GM19035 (cell line): ENCODE measurements around the gene IL12RB1.
A peak's percentile ranks its signal among the peaks of the same experiment; 100 is the strongest.
"Not testable (repeated sequence)": the region's sequence is repeated elsewhere in the genome, so short reads cannot be mapped to it uniquely, and the experiment has no call there.

ENCODE experiments used
- ATAC-seq: cut with Tn5 transposase; IDR thresholded peaks from one replicate; pipeline ENCODE4 v1.9.1; 2021; ENCODE audit not compliant: unreplicated experiment

IL12RB1 gene

DNA sequence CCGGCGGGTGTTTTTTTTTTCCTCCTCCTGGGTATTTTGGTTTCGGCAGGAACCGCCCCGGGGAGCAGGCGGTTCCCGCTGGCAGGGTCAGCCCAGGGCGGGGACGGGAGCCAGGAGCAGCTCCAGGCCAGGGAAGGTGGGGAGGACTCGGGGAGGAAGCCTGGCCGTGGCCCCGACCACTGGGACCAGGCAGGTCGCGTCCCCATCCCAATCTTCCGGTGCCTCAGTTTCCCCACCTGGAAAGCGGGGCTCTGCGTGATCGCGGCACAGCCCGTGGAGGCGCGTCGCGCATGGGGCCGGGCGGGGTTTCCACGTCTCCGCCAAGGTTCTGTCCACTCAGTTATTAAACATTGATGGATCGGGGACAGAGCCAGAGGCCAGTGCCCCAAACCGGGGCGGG lies 34.8 kb downstream of the IL12RB1 start:
- no peak for ATAC-seq

DNA sequence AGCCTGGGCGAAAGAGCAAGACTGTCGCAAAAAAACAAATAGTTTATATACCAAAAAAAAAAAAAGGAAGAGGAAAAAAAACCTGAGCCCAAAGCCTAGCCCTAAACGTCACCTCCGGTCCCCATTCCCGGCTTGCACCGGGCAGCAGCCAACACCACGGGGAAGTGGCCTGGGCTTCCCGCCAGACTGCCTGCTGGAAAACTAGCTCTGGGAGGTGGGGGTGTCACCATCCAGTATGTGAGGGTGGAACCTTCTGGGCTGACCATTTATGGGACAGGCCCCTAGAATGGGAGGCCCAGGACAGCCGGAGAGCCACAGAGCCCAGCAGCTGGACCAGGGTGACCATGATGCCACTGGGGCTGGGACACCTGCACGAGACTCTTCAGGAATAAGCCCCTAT lies 37.3 kb downstream of the IL12RB1 start:
- no peak for ATAC-seq

DNA sequence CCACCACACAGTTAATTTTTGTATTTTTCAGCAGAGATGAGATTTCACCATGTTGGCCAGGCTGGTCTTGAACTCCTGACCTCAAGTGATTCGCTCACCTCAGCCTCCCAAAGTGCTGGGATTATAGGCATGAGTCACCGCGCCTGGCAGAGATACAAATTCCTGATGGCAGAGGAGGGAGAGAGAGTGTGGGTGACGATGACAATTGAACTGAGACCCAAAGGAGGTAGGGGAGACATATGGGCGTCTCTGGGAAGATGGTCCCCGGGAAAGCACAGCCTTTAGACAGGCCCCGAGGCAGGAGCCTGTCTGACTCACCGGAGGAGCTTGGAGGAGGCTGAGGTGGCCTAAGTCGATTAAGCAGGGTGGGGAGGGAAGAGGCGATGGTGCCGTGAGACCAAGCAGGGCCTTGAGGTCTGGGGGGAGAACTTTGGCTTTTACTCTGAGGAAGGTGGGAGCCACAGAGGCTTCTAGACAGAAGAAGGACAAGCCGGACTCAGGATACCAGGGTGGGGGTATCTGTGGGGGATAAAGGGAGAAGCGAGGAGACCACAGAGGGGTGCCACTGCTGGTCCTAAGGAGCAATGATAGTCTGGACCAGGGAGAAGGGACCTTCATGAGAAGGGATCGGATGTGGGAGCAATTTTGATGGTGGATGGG lies 40.5 kb downstream of the IL12RB1 start:
- ATAC-seq = no peak

DNA sequence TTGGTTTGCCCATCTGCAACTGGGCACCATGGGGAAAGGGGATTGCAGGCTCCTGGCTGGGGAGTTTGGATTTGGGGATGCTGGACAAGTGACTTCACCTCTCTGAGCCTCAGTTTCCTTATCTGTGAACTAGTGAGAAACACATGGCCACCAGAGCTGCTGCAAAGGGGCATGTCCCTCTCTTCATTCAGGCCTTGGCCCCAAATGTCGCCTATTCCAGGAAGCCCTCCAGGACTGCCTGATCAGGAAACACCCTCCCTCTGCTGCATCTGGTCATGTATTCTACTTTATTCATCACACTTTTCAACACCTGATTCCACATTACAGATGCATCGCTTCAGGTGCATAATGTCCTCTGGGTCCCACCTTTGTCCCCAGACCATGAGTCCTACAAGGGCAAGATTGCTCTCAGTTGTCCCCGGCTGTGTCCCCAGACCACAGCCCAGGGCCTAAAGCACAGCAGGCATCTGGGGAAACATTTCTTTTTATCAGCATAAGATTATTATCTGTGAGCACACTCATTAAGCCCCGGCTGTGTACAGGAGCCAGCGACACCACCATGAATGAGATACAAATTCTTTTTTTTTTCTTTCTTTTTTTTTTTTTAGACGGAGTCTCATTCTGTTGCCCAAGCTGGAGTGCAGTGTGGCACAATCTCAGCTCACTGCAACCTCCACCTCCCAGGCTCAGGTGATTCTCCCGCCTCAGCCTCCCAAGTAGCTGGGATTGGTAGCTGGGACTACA lies 41.3 kb downstream of the IL12RB1 start:
- ATAC-seq = no peak

DNA sequence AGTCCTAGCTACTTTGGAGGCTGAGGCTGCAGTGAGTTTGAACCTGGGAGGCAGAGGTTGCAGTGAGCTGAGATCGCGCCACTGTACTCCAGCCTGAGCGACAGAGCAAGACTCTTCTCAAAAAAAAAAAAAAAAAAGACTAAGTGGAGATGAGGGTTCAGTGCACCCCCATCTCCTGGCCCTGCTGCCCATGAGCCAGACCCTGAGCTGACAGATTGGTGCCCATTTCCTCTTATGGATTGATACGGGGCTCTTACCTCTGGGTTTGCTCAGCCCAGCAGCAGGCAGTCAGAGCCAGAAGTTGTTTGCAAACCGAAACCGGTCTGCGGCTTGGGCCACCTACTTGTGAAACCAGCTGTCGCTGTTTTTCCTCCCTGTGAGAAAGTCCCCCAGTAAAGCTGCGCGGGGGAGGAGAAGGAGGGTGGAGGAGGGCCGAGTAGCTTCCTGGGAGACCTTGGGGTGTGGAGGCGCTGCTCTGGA lies 41.9 kb downstream of the IL12RB1 start:
- peak; percentile 96 for ATAC-seq

DNA sequence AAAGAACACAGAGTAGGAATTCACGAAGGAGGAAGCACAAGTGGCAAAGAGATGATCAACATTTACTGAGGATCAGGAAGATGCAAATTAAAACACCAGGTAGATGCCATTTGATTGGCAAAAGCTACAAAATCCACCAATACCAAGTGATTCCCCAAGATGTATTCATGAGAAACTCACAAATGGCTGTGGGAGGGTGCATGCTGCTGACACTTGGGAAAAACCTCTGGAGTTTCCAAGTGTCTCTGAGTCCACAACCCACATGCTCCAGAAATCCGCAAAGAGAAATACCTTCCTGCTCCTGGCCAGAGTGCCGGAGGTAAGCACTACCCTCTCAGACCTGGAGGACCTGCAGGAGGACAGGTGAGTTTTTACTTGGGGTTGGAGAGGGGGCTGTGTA lies 43.1 kb downstream of the IL12RB1 start:
- ATAC-seq = no peak

DNA sequence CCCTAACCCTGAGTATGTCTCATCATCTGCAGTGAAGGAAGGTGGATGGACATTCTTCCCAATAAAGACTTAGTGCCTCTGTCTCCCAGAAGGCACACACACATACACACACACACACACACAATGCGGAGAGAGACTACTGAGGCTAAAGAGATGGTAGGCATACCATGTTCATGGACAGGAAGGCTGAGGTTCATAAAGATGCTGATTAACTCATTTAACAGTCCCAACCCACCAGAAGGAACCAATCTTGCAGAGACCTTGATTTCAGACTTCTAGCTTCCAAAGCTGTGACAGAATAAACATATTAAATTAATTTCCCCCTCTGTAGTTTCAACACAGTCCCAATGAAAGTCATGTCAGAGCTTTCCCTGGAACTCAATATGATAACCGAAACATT lies 45.7 kb downstream of the IL12RB1 start:
- ATAC-seq = no peak

DNA sequence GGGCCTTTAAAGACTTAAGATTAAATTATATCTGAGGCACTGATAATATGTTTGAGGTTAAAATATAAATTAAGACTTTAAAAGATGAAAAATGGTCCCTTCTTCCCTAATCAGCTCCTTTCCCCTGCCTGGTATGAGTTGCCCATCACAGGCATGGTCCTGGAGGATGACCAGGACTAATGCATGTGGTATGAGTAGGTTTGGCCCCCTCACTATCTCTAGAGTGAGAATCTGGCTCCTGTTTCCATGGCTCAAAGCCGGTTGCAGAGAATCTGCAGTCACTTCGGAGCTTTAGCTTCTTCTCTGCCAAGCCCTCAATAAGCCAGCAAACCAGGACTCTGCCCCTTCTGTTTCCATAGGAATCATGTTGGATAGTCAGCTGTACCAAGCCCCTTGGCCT lies 54.6 kb downstream of the IL12RB1 start:
- not testable (repeated sequence) for ATAC-seq

DNA sequence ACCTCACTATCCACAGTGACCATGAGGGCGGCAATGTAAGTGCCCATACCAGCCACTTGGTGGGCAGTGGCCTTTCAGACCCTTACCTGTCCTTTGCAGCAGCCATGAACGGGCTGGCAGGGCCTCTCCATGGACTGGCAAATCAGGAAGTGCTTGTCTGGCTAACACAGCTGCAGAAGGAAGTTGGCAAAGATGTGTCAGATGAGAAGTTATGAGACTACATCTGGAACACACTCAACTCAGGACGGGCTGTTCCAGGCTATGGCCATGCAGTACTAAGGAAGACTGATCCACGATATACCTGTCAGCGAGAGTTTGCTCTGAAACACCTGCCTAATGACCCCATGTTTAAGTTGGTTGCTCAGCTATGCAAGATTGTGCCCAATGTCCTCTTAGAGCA lies 55.3 kb downstream of the IL12RB1 start:
- not testable (repeated sequence) for ATAC-seq

DNA sequence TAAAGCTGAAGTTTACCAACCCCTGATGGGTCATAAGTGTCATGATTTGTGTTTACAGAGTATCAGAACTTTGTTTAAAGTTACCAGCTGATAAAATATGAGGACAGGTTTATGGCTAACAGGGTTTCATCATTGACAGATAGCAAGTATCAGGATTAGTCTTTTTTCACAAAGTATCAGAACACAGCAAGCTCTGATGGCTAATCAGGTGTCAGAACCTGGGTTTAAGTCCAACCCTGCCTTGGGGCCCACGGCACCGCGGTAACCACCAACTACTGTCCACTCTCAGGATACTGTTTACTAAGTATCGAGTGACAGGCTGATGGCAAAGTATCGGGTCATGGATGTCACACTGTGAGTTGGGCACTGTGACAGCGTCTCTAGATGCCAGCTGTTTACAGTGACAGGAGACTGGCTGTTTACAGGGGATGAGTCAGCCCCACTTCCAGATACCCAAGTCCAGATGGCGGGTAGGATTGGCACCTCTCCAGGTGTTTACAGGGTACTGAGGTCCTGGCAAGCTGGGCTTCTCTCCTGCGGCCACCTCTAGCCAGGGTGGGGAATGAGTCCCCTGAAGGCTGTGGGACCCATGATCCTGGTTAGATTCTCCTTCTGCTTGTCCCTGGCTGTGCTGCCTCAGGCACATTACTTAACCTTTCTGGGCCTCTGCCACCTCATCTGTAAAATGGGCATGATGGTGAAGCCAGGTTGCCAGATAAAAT lies 57.0 kb downstream of the IL12RB1 start:
- no peak for ATAC-seq

DNA sequence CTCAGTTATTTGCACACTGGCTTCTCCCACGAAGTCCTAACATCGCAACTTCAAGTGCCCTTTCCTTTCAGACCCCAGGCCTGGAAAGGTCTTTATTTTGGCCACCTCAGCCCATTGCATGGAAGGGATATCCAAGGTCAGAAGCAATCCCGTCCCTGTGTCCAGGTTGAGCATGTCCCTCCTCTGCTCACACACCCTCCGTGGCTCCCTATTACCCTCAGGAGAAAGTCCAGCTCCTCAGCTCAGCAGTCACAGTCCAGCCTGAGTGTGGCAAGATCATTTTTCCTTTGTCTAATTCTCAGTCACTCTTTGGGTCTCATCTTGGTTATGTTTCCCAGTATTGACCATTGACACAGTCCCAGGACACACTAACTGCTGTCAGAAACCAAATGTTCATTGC lies 59.6 kb downstream of the IL12RB1 start:
- no peak for ATAC-seq

DNA sequence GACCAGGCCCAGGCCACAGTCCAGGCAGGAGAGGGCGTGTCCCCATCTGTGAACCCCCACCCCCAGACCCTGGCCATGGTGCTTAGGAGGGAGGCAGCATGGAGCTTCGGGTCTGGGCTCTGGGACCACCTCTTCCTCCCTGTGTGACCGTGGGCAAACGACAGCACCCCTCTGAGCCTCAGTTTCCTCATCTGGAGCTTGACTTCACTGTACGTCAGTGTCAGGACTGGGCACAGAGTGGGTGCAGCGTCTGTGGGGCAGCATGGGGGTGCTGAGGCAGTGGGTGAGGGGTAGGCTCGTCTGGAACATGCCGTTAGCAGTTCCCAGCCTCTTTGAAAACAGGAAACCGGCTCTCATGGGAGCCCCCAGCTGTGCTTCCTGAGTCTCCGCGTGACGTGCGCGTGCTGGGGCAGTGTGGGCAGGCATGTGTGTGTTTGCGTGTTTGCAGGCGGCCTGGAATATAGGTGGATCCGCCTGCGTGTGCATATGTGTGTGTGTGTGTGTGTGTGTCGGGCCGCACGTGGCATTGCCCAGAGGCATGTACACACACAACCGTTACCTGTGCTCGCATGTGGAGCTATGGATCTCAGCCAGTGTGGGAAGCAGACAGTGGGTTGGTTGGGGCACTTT lies 63.0 kb downstream of the IL12RB1 start:
- ATAC-seq = no peak

DNA sequence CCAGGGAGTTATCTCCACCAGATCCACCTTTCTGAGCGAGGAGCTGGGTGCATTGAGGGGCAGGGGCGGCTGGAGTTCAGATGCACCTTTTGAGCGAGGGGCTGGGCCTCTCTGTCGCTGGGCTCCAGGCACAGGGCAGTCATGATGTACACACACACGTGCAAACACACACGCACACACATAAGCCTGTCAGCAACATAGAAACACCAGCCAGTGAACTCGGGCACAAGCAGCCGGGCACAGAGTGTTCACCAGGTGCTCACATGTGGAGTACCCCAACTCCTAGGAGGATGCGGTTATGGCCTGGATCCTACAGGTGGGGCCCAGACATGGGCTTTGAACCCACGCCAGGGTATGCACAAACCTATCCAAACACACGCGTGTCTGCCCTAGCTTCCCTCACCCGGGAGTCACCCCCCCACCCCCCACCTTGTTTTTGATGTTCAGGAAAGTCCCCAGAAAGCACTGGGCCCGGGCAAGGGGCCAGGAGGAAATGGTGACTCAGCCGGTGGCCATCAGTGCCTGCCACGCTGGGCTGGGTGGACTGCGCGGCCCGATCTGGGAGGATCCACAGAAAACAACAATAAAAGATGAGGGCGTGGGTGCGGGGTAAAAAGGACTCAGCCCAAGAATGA lies 65.5 kb downstream of the IL12RB1 start:
- no peak for ATAC-seq

DNA sequence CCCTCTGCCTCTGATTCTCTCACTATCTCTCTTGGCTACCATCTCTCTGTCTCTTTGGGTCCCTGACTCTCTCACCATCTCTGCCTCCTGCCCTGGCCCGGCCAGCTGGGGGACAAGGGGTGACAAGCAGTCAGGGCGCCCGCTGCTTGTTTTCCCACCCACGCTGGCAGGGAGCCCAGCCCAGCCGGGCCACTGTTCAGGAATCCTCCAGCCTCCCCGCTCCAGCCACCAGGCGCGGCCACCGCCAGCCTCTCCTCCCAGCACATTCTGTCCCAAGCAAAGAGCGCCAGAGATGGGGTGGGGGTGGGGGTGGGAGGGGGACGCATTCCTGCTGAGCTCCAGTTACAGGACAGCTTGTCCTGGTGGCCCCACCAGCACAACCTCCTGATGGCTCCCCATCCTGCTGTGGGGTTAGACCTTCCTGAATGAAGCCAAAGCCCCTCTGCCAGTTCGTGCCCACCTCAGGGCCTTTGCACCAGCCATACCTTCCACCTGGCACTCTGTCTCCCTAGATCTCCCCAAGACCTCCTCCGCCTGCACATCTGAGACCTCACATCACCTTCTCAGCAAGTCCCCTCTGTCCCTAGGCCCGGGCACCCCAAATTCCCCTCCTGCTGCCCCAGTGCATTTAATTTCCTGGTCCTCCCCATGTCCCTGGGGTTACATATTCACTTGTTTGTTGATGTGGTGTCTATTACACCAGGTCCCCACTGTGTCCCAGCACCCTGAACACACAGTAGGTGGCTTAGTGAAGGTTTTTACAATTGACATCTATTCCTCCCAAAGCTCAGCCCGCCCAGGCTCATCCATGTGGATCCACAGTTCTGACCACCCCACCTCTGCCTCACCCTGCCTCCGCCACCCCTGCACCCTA lies 66.3 kb downstream of the IL12RB1 start:
- ATAC-seq = no peak

DNA sequence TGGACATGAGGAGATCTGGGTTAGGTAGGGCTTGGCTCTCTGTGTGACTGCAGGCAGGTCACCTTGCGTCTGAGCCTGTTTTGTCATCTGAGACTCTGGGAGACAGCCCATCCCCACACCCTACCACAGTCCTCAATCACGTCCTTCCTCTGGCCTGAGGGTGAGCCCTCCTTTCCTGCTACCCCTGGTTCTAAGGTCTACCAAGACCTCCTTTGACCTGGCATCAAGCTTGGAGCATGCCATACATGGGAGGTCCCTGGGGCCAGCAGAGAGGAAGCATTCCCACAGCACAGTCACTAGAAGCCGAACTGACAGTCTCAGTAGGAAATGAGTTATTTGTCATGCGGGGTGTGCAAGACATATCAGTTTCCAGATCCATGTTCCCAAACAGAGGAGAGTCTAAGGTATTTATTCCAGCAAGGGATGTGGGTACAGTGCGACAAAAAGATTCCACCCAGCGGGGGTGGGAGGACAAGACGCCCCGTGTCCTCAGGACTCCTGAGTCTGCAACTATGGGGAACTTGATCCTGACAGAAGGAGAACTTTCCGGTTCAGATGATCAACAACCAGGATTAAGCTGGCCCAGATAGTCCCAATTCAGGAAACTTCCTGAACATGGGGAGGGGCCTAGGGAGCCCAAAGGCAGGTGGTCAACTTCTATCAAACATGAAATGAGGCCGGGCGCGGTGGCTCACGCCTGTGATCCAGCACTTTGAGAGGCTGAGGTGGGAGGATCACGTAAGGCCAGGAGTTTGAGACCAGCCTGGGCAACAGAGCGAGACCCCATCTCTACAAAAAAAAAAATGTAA lies 69.3 kb downstream of the IL12RB1 start:
- no peak for ATAC-seq

DNA sequence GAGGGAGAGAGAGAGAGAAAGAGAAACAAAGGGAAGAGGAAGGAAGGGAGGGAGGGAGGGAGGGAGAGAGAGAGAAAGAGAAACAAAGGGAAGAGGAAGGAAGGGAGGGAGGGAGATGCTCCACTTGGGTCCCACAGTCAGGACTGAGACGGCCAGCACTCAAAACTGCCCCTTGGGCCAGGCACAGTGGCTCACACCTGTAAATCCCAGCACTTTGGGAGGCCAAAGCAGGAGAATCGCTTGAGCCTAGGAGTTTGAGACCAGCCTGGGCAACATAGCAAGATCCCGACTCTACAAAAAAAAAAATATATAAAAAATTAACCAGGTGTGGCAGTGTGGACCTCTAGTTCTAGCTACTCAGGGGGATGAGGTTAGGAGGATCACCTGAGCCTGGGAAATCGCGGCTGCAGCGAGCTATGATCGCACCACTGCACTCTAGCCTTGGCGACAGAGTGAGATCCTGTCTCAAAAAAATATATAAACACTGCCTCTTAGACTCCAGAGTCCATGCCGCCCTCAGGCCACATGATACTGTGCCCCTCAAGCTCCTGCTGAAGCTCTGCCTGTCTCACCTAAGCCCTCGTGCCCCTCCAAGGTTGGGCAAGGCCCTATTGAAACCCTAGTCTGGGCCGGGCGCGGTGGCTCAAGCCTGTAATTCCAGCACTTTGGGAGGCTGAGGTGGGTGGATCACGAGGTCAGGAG lies 70.4 kb downstream of the IL12RB1 start:
- no peak for ATAC-seq

DNA sequence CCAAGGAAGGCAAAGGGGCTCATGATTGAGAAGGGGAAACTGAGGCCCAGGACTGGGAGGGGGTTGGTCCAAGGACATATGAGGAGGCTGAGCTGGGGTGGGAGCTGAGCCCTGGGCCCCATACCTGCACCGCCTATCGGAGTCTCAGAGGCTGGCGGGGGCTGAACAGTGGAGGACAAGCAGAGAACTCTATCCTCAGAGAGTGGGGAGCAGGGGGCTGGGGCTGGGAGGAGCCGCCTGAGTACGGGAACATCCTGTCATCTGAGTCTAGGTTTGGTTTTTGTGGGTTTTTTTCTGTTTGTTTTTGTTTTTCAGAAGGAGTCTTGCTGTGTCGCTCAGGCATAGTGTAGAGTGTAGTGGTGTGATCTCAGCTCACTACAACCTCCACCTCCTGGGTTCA lies 72.5 kb downstream of the IL12RB1 start:
- ATAC-seq = no peak

DNA sequence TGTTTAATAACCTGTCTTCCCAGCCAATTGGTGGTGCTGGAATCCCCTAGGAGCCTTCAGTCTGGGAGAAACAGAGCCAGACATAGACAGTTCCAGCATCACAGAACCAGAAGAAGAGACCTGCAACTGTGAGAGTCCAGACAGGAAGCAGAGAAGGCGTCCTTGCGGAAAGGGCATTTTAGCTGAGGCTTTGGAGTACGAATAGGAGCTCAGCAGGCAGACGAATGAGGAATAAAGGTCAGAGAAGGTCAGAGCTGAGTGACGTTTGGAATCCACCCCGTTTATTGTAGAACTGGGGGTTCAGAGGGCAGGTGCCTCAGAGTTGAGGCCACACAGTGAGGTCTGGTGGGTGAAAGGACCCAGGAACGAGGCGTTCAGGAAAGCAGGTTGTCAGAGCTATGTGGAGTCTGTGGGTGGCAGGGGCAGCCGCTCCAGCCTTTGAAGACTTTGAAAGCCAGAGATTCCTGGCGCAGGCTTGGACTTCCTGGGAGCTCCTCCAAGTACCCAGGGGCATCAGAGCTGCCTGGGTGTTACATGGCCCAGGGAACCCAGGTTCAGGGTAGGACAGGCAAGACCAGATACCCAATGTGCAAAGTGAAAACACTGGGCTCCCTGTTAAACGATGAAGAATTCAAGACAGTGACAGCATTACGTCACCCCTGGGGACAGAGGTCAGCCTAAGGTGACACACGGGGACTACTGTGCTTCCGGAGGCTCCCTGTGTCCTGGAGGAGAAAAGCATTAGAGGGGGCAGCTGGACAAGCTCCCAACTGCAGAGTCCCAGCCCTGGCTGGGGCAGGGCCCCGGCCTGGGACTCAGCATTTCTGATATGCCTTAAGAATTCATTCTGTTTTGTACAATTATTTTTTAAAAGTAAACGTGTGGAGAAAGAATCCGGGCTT lies 73.3 kb downstream of the IL12RB1 start:
- ATAC-seq = no peak
